ENCODE data around the gene ASB11.

The ASB11 gene

DNA sequence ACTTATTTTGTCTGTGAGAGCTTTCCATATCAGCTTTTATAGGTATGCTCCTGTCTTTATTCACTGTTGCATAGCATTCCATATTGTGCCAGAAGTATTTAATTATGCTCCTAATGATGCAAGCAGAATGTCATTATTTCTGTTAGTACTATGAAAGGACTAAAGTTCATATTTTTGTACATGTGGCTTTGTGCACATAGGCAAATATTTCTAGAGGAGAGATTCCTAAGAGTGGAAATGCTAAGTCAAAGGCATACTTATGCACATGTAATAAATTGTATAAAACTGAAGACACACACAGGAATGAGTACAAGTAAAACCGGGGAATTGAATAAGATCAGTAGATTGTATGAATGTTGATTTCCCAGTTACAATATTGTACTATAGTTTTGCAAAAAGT lies 43.7 kb downstream of the ASB11 start:
- H3K27me3 Mint-ChIP-seq: no peaks in the 10 kb centered on the region
- H3K27ac Mint-ChIP-seq: no peak overlapping the region

DNA sequence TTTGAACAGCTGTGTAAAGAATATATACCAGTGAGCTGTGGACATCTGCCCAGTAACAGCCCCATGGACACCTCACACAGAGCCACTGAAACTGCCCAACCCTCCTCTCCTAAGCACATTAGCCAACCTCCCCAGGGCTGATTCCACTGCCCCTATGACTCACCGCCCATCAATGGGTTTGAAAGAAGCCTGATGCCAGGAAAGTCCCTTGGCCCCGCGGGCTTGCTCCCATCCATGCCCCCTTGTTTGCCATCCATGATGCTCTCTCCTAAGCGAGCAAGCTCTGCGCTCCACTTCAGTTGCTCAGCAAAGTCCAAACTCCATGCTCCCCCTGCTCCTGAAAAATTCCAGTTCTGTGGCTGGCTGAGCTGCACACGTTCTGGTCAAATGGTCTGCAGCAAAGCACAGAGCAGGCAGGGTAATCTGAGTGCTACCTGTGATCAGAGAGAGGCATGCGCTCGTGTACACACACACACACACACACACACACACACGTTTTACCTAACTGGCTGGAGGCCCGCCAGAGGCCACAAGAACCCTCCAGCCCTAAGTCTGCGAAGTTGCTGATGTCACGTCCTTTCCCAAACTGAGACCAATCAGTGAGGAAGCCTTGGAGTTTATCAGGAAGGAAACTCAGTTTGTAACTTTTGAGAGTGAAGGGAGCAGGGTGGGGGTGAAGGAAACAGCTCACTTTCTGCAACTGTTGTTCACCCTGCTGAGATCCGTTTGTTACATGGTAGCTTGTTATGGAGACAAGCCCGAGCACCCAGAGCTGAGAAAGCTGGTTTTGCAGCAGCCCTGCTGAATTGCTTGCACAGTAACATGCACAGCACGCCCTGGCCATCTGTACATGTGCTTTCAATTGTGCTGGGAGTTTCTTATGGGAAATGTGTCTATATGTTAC lies 45.6 kb downstream of the ASB11 start, which contains the start of gene ASB9:
TSS of gene ASB9 (minus strand) at position 466 of the 904 bp plus-strand sequence. CDS start at position 257, 209 bp downstream.
- no peaks in the 10 kb centered on the region for H3K27me3 Mint-ChIP-seq
- H3K4me1 Mint-ChIP-seq: peaks cover 14% of the 10 kb centered on the region
- peak within 1 kb of the TSS; percentile 30 for H3K27ac Mint-ChIP-seq
- peak within 1 kb of the TSS; percentile 60 for H3K4me3 Mint-ChIP-seq
- H3K36me3 Mint-ChIP-seq: no peaks in the 10 kb centered on the region
- H3K9me3 Mint-ChIP-seq: no peaks in the 10 kb centered on the region

More for the DNA sequence above, 43.7 kb downstream of the ASB11 start:
- Mint-ChIP-seq H3K36me3 (no peaks in the 10 kb centered on the region), H3K9me3 (no peaks in the 10 kb centered on the region), H3K4me3 (no peak overlapping the region), H3K4me1 (peaks cover 14% of the 10 kb centered on the region)

DNA sequence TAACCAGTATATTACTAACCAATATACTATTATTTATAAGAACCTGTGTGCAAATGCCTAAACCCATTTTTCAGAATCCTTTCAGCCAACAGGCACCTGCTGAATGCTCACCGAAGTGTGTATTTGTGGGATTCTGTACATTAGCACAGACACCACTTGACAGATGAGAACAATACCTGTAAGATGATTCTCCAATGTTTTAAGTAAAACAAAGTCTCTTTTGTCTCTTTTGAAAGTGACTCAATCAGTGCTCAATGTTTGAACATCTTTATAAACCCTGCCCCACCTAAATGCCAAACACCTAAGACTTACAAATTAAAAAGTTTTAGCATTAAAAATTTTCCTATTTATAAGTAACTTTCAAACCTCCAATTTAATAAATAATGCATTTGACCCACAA lies 46.3 kb downstream of the ASB11 start:
- Mint-ChIP-seq H3K27me3 (no peaks in the 10 kb centered on the region), H3K27ac (no peak overlapping the region), H3K36me3 (no peaks in the 10 kb centered on the region), H3K9me3 (no peaks in the 10 kb centered on the region), H3K4me3 (no peak overlapping the region), H3K4me1 (peaks cover 14% of the 10 kb centered on the region)

DNA sequence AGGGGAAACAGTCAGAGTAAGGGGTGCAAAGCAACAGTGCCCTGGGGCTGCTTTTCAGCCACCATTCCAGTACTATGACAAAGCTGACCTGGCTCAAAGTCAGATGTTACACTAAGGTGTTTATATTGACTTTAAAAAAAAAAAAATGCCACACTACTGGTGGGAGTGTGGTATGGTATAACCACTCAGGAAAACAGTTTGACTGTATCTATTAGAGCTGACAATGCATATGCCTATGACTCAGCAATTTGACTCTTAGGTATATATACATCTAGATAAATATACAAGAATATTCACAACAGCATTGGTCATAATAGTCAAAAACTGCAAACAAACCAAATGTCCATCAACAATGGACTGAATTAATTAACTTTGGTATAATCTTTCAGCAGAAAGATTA lies 60.6 kb downstream of the ASB11 start:
- Mint-ChIP-seq H3K27ac (no peak overlapping the region), H3K4me3 (no peak overlapping the region), H3K36me3 (no peaks in the 10 kb centered on the region), H3K27me3 (no peaks in the 10 kb centered on the region), H3K4me1 (no peaks in the 10 kb centered on the region), H3K9me3 (no peaks in the 10 kb centered on the region)

DNA sequence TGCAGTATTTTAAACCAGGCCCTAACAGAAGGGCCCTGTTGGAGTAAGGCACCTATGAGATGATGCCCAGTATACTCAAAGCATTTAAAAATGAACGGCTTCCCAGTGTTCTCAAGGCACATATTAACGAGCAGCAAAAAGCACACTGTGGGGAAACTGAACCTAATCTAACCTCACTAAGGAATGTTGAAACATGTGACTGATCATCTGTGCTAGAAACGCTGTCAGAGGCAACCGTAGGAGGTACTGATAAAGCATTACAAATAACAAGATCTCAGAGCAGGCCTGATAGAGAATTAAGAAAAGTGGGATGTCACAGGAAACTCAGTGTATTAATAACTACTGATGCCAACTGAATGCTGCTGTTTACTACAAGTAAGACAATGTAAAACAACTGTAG lies 69.5 kb downstream of the ASB11 start:
- Mint-ChIP-seq H3K27ac (no peak overlapping the region), H3K9me3 (no peaks in the 10 kb centered on the region), H3K27me3 (no peaks in the 10 kb centered on the region), H3K4me1 (no peaks in the 10 kb centered on the region), H3K36me3 (no peaks in the 10 kb centered on the region), H3K4me3 (no peak overlapping the region)

DNA sequence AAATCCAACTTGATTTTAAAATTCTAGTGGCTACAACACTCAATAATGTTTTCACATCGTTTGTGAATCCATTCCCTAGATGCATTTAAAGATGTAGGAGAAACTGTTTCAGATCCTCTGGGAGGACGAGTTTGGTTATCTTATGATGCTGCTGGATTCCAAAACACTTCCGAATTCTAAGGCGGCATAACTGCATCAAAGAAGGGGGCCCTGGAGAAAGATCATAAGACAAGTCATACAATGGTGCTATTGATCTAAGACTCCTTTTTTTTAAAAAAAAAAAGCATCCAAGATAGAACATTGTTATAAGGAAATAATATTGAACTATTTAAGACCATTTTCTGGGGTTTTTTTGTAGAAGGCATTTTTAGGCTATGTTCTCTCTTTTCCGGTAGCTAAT lies 71.0 kb downstream of the ASB11 start:
- Mint-ChIP-seq H3K4me1 (no peaks in the 10 kb centered on the region), H3K4me3 (no peak overlapping the region)

DNA sequence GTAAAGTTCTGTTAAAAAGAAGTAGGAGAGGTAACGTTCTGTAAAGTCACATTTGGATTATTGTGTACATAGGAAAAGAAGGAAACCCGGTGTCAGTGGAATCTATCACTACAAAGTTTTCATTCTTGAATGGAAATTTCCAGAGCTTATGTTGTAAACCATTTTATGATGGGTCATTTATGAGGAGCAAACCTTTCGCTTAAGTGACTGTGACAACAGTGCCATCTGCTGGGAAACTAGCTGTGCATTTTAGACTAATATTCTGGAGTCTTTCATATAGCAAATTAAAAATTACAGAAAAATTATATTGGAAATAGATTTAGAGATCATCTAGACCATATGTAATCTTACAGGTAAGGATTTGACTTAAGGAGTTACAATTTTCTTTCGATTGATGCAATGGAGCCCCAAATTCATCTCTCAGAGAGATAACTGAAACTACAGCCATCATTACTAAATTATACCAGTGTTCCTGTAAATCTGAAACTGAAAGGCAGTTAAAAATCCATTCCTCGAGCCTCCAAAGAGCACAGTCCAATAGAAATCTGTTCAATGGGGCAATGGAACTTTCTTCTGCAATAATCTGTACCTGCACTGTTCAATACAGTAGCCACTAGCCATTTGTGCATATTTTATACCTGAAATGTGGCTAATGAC lies 72.4 kb downstream of the ASB11 start:
- Mint-ChIP-seq H3K4me3 (no peak overlapping the region), H3K9me3 (no peaks in the 10 kb centered on the region), H3K4me1 (no peaks in the 10 kb centered on the region), H3K27me3 (no peaks in the 10 kb centered on the region), H3K27ac (no peak overlapping the region), H3K36me3 (no peaks in the 10 kb centered on the region)

More for the DNA sequence above, 71.0 kb downstream of the ASB11 start:
- Mint-ChIP-seq H3K27me3 (no peaks in the 10 kb centered on the region), H3K27ac (no peak overlapping the region), H3K9me3 (no peaks in the 10 kb centered on the region), H3K36me3 (no peaks in the 10 kb centered on the region)

DNA sequence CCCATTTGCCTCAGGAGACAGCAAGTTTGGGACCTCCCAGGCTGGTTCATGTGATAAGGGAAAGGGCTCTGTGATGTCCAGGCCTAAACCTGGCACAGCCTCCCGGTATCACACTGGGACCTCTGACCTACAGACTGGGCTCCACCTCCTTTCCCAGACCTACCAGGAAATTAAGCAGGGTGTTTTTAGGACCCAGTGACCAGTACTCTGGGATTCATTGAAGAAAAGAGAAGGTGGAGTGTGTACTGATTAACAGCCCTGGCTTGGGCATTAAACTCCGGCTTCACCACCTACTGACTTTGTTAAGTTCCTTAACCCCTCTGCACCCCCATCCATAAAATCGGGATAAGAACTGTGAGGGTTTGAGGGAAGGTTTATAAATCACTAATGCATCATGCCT lies 74.1 kb downstream of the ASB11 start:
- no peaks in the 10 kb centered on the region for H3K36me3 Mint-ChIP-seq
- H3K4me1 Mint-ChIP-seq: no peaks in the 10 kb centered on the region
- no peak overlapping the region for H3K27ac Mint-ChIP-seq
- no peaks in the 10 kb centered on the region for H3K27me3 Mint-ChIP-seq
- H3K9me3 Mint-ChIP-seq: no peaks in the 10 kb centered on the region
- H3K4me3 Mint-ChIP-seq: no peak overlapping the region

DNA sequence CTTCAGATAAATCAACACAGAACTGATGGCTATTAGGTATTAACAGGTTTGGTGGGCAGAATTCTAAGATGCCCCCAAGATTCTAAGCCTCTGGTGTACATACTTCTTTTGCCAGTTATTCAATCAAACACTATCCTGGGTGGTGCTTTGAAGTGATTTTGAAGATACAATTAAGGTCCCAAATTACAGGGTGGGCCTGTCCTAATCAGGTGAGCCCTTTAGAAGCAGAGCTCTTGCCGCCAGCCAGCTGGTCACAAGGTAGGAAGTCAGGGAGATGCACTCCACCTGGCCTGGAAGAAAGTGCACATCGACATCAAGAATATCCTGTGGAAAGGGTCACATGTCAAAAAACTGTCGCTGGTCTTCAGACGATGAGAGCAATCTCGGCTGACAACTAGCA lies 75.0 kb downstream of the ASB11 start:
- Mint-ChIP-seq H3K4me1 (no peaks in the 10 kb centered on the region), H3K27me3 (no peaks in the 10 kb centered on the region), H3K36me3 (no peaks in the 10 kb centered on the region), H3K27ac (no peak overlapping the region), H3K4me3 (no peak overlapping the region), H3K9me3 (no peaks in the 10 kb centered on the region)

DNA sequence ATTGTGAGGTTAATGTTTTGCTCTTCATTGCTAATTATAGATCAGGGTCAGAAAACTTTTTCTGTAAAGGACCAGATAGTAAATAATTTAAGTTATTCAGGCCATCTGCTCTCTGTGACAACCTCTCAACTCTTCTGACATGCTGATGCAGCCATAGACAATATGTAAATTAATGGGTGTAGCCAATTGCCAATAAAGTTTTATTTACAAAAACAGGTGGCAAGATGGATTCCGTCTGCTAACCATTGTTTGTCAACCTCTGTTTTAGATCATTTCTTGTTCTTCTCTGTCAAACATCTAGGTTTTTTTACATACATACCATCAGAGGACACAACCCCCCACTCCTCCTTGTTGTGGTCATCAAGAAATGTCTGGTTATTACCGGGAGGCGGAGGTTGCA lies 79.3 kb downstream of the ASB11 start:
- Mint-ChIP-seq H3K36me3 (no peaks in the 10 kb centered on the region), H3K27me3 (no peaks in the 10 kb centered on the region), H3K9me3 (no peaks in the 10 kb centered on the region), H3K4me3 (no peak overlapping the region), H3K27ac (no peak overlapping the region), H3K4me1 (no peaks in the 10 kb centered on the region)

DNA sequence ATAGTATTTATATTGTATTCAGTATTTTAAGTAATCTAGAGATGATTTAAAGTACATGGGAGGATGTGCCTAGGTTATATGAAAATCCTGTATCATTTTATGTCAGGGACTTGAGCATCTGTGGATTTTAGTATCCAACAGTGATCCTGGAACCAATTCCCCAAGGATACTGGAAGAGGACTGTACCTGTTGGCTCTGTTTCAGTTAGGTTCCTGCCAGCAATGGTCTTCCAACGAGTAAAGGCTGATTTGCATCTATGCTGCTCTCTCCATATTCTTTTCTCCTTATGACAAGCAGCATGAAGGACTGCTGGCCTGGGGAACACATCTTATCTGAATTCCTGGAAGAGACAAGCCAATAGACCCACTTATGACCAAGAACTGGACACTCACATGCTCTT lies 80.4 kb downstream of the ASB11 start:
- Mint-ChIP-seq H3K27me3 (no peaks in the 10 kb centered on the region), H3K4me1 (no peaks in the 10 kb centered on the region), H3K36me3 (no peaks in the 10 kb centered on the region), H3K9me3 (no peaks in the 10 kb centered on the region), H3K27ac (no peak overlapping the region), H3K4me3 (no peak overlapping the region)

DNA sequence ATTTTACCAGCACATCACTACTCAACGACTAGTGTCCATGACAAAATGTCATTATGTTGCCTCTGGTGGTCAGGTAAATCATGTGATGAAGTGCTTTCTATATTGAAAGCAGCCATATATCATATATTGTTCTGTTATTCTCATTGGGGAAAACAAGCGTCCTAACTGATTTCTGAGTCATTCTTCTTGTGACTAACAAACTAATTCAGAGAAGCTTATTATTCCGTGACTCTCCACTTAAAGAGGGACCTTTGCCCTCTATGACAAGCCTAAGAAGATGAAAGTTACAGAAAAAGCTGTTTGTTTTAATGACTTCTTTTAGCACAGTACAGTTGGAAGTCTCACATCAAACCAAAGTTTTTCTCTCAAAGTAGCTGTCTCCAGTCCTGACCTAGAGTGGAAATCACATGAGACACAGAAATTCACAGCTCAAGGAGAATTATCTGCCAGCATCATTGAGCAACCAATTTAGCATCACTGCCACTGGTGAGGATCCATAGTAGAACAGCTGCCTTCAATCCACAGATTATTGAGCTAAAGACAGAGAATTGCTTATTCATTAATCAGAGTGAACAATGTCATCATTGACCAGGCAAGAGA lies 81.9 kb downstream of the ASB11 start:
- Mint-ChIP-seq H3K27ac (no peak overlapping the region), H3K4me3 (no peak overlapping the region), H3K9me3 (no peaks in the 10 kb centered on the region), H3K36me3 (no peaks in the 10 kb centered on the region), H3K27me3 (no peaks in the 10 kb centered on the region), H3K4me1 (no peaks in the 10 kb centered on the region)

Data from activated naive CD4-positive, alpha-beta T cell treated with anti-CD3 and anti-CD28 coated beads, Interleukin-2, amount 50 U/mL, for 24 hours (primary cell).